GM12874 (cell line): ENCODE measurements around the gene KRR1.

Experiments used
- CTCF ChIP-seq: IDR thresholded peaks from 2 replicates; pipeline ENCODE4 v1.5.1; 2011; ENCODE audit warnings: low read depth, mild to moderate bottlenecking, control low read depth, low read length, moderate library complexity; ENCODE audit not compliant: insufficient read depth

Gene KRR1

GRCh38 chr12:75481774-75482173 is 29.6 kb downstream of the KRR1 start:
- TF ChIP-seq CTCF: no peak

GRCh38 chr12:75481013-75481705 is 30.2 kb downstream of the KRR1 start:
- TF ChIP-seq CTCF: no peak

GRCh38 chr12:75480469-75480949 is 30.9 kb downstream of the KRR1 start, which contains the start of gene GLIPR1:
Gene GLIPR1, plus strand, starts transcription at chr12:75480755. Its CDS starts 126 bp downstream, at chr12:75480881.
- TF ChIP-seq CTCF: no peak

- TF ChIP-seq CTCF: no peak
These were observed 31.4 kb downstream of the KRR1 start for GRCh38 chr12:75479963-75480461.

GRCh38 chr12:75478116-75478794 is 33.2 kb downstream of the KRR1 start:
- no peak for TF ChIP-seq CTCF

GRCh38 chr12:75477137-75477536 is 34.3 kb downstream of the KRR1 start:
- no peak for TF ChIP-seq CTCF

GRCh38 chr12:75476071-75476470 is 35.3 kb downstream of the KRR1 start:
- no peak for TF ChIP-seq CTCF
